Stromal cell of bone marrow (primary cell): Measurements from ENCODE around the gene KCMF1.
"Not testable (repeated sequence)": the region's sequence is repeated elsewhere in the genome, so short reads cannot be mapped to it uniquely, and the experiment has no call there.

Experiments
- DNase-seq: peaks from one replicate; pipeline ENCODE4 v3.0.0-alpha.2; 2012; ENCODE audit warnings: low read depth

Gene KCMF1

DNA sequence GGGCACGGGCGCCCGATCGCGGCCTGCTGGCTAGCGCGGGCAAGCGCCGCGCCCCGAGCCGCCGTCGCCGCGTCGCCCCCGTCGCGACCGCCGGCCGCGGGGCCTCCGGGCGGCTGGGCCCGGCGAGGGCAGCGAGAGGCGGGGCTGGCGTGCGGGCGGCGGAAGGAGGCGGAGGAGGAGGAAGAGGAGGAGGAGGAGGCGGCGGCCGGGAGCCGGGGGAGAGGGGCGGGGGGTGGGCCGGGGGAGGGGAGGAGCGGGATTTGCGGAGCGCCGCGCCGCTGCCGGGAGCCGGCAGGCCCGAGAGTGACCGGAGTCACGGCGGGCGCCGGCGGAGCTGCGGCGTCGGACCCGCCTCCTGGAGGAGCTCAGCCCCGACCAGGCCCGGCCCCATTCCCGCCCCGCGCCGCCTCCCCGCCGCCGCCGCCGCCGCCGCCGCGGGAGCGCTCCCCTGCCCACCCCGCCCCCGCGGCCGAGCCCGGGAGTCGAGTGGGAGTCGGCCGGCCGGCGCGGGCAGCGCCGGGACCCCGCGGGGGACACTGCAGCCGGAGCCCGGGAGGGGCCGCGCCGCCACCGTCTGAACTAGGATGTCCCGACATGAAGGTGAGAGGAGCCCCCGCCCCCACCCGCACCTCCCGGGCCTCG lies at the start of gene KCMF1:
KCMF1 (plus strand) TSS at position 294 of the 642 bp plus-strand sequence; CDS start at position 585, 291 bp downstream.
- peak; percentile 45 for DNase-seq

GRCh38 chr2:84923009-84923408 lies 48.0 kb upstream of the KCMF1 start:
- DNase-seq = no peak

- peak; percentile 41 for DNase-seq
Observed at GRCh38 chr2:84924173-84925106, 46.5 kb upstream of the KCMF1 start.

- no peak for DNase-seq
Observed at GRCh38 chr2:84925336-84925723, 45.6 kb upstream of the KCMF1 start.

GRCh38 chr2:84925724-84926376 lies 45.1 kb upstream of the KCMF1 start:
- peak; percentile 54 for DNase-seq

- DNase-seq = no peak
Observed at GRCh38 chr2:84927275-84927627, 43.7 kb upstream of the KCMF1 start.

- DNase-seq = no peak
Observed at GRCh38 chr2:84931384-84931821, 39.6 kb upstream of the KCMF1 start.

DNA sequence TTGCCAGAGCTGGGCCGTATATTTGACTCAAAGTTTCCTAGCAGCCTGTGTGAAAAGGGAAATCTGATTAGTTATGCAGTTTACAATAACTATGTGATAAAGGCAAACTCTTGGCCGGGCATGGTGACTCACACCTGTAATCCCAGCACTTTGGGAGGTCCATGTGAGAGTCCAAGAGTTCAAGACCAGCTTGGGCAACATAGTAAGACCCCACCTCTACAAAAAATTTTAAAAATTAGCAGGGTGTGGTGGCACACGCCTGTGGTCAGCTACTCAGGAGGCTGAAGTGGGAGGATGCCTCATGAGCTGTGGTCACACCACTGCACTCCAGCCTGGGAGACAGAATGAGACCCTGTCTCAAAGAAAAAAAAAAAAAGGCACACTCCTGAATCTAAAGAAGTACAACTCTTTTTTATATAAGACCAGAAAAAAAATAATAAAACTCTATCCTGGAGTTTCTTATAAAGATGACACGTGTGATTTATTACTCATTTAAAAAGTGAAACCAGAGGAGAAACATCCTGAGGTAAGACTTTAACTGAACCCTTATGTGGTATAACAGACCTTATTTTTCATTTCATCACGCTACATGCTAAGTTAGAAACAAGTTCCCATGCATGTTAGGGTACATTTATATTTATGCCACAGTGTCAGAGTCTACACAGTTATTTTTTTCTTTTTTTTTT lies 32.6 kb upstream of the KCMF1 start:
- no peak for DNase-seq

GRCh38 chr2:84939426-84940087 lies 31.4 kb upstream of the KCMF1 start:
- DNase-seq = no peak

DNA sequence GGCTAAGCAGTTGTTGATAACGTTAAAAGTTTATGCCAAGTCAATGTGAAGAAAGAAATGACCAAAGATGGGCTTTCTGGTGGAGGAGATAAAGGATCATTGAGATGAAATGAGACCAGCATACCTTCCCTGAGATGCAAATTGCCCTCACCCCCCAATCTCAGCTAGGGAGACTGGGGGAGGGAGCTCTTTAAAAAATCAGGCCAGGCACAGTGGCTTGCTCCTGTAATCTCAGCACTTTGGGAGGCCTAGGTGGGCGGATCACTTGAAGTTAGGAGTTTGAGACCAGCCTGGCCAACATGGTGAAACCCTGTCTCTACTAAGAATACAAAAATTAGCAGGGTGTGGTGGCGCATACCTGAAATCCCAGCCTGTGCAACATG lies 30.9 kb upstream of the KCMF1 start:
- DNase-seq = no peak

DNA sequence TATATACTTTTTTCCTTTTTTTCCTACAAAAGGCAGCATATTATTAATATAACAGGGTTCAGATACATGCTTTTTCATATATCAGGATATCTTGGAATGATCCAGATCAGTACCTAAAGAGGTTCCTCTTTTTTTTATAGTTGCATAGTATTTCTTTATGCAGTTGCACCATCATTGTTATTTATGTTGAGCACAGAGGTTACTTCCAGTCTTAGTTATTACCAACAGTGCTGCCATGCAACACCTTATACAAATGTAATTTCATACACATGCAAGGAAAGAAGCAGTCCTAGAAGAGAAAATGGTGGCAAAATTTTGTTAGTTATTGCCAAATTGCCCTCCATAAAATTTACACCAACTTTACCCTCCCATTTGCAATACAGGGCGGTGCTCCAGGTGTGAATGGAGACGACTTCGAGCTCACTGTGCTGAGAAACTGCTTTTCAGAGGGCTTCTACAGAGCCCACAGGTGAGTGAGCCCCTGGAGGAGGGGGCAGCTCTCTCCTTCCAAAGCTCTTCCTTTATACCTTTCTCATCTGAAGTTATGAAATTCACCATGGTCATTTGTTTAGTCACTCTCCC lies 30.0 kb upstream of the KCMF1 start:
- no peak for DNase-seq

GRCh38 chr2:84942166-84942565 lies 28.8 kb upstream of the KCMF1 start:
- no peak for DNase-seq

GRCh38 chr2:84942964-84943421 lies 28.0 kb upstream of the KCMF1 start:
- DNase-seq = no peak

DNA sequence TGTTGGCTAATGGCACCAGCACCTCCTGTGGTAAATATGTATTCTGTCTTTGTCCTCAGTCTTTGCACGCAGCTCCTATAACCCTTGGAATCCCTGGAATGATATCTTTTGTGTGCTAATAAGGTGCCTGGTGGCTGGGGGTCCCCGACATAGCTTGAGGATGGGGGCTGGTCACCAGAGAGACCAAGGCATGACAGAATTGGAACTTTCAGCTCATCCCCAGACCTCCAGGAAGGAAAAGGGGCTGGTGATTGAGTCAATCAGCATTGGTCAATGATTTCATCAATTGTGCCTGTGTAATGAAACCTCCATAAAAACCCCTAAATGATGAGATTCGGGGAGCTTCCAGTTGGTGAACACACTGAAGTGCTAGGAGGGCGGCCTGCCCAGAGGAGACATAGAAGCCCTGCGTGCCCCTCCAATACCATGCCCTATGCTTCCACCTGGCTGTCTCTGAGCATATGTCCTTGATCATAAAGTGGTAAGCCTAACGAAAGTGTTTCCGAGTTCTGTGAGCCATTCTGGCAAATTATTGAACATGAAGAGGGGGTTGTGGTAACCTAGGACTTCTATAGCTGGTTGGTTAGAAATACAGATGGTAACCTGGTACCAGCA lies 26.6 kb upstream of the KCMF1 start:
- no peak for DNase-seq

GRCh38 chr2:84945838-84946203 lies 25.1 kb upstream of the KCMF1 start:
- not testable (repeated sequence) for DNase-seq

DNA sequence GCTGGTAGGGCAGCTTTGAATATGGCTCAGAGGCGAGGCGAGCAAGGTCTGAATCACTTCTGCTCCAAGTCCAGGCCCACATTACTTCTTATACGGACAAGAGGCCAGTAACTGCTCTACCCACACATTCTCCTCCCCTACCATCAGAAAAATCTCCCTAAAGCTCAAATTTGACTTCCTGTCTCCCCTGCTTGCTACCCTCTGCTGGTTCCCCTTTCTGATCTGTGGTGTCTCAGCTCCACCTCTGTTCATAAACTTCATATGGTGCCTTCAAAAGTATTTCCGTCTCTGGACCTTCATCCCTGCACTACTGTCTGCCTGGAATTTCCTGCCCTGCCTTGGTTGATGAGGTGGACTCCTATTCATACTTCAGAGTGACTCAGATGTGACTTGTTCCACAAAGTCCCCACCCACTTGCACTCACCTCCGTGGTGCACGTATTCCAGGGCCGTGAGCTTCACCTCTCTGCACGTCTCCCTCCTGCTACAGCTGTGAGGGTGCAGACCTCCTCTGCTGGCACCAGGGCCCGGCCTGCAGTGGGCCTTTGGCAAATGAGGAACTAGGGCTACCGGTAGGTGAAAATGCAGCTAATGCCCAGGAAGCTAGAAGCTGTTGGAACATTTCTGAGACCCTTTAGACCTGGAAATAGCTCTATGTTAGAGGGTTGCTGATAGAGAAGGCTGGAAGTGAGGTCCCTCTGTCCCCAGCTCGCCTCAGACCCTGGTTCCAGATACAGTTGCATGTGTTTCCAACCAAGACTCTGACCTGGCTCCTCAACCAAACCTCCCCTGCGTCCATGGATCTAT lies 24.6 kb upstream of the KCMF1 start:
- DNase-seq = no peak

DNA sequence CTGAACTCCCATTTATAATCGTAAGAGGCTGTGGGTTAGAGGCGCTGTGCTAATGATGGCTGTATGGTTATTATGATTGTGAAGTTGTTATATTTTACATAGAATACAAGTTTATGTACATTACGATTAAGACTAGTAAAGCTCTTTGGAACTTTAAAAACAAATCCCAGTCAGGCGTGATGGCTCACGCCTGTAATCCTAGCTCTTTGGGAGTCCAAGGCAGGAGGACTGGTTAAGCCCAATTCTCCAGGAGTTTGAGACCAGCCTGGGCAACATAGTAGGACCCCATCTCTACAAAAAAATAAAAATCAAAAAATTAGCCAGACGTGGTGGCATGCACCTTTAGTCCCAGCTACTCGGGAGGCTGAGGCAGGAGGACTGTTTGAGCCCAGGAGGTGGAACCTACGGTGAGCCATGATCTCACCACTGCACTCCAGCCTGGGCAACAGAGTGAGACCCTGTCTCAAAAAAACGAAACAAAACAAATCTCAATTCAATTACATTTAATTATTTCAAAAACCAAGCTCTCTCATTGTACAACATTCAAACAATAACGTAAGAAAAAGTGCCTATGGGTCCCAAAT lies 23.9 kb upstream of the KCMF1 start:
- DNase-seq = no peak

DNA sequence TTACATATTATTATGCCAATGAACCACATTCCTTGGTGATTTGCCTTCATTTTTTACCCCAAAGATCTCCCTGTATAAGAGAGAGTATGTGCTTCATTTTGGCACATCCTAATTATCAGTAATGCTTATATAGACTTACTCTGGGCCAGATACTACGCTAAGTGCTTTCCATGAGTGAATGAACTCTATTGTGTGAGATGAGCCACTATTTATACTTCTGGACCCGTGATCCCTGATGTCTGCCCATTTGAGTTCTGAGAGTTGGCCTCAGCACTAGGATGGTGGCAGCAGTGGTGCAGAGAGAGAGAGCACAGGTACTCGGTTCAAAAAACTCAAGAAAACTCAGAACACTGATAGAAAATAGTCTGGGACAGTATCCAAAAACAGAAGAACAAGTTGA lies 17.4 kb upstream of the KCMF1 start:
- no peak for DNase-seq

- no peak for DNase-seq
Observed at GRCh38 chr2:84954329-84954728, 16.6 kb upstream of the KCMF1 start.
